B cell (primary cell): ENCODE measurements around the gene ZNF750.

Source experiments
- CTCF ChIP-seq: fragments of 200-600 bp; IDR thresholded peaks from one replicate; pipeline ENCODE4 v1.8.0; 2022; ENCODE audit warnings: antibody characterized with exemption, mild to moderate bottlenecking
- EZH2 ChIP-seq: IDR thresholded peaks from 2 replicates; pipeline ENCODE4 v1.6.1; 2012; ENCODE audit warnings: borderline replicate concordance, low read depth, mild to moderate bottlenecking, moderate library complexity, low read length; ENCODE audit not compliant: insufficient read depth, poor library complexity, severe bottlenecking

- TF ChIP-seq CTCF (no peak), EZH2 (no peak)
Observed at GRCh38 chr17:82856361-82856760, 16.5 kb upstream of the ZNF750 start.
